HepG2 (cell line): ENCODE measurements around the gene OSGIN1. TPM values are rescaled to one million over a fixed set of nuclear protein-coding genes. Genes with fewer than 3 reads are reported as not detected.

Source experiments
- ARID2 ChIP-seq: sonication (generic); formaldehyde crosslinking; IDR thresholded peaks from 2 replicates; pipeline ENCODE4 v1.8.1; 2022; ENCODE audit warnings: mild to moderate bottlenecking, missing genetic modification reagents, borderline replicate concordance
- BHLHE40 ChIP-seq: IDR thresholded peaks from 2 replicates; pipeline ENCODE4 v1.6.1; 2011; ENCODE audit warnings: low read length, improper control_type of control experiment
- FOXK1 ChIP-seq: sonication (generic); formaldehyde crosslinking; IDR thresholded peaks from 2 replicates; pipeline ENCODE4 v1.4.0; 2020; ENCODE audit warnings: low read depth, missing genetic modification reagents, borderline replicate concordance
- HOXA3 ChIP-seq: sonication (generic); formaldehyde crosslinking; IDR thresholded peaks from 2 replicates; pipeline ENCODE4 v1.5.0; 2020; ENCODE audit warnings: missing genetic modification reagents
- polyA plus RNA-seq, 8 experiments: library from polyadenylated mRNA; depleted of rRNA in 3 of 8; stranded (reverse) in 7 of 8; unstranded in 1 of 8; fragments of >200 nt; fragmentation: Illumina TruSeq in 4 of 8; extraction: Trizol in 4 of 8; gene quantifications; 2 replicates each; pipeline versions ENCODE4 v1.2.1 to v1.2.3, GENCODE V29; 2011 to 2016; ENCODE audit warnings: low read depth in 4 of 8, missing spikeins in 1 of 8, mixed read lengths in 1 of 8; ENCODE audit not compliant: insufficient read depth in 1 of 8
- total RNA-seq, 5 experiments: library from RNA; depleted of rRNA; stranded (reverse); fragments of >200 nt; fragmentation: Illumina TruSeq; extraction: Trizol; gene quantifications; 2 replicates each; pipeline ENCODE4 v1.2.3, GENCODE V29; 2016; ENCODE audit warnings: low read depth in 1 of 5
- TF ChIP-seq, protein P1 (sequence below): fragments of 450-650 bp; IDR thresholded peaks from 2 replicates; pipeline ENCODE4 v1.6.1; 2016
- TF ChIP-seq, protein P2 (sequence below): sonication (generic); formaldehyde crosslinking; IDR thresholded peaks from 2 replicates; pipeline ENCODE4 v1.8.0; 2022; ENCODE audit warnings: mild to moderate bottlenecking, missing genetic modification reagents, borderline replicate concordance
- TF ChIP-seq, protein P3 (sequence below): IDR thresholded peaks from 2 replicates; pipeline ENCODE4 v1.6.1; 2016; ENCODE audit warnings: low read depth, missing genetic modification reagents, missing compliant biosample characterization
- TF ChIP-seq, protein P4 (sequence below): sonication (generic); formaldehyde crosslinking; IDR thresholded peaks from 2 replicates; pipeline ENCODE4 v1.4.0; 2020; ENCODE audit warnings: mild to moderate bottlenecking, missing genetic modification reagents

OSGIN1 gene
- total and polyA plus RNA-seq, 2 of the 13 experiments (the other 11 are each of a cell fraction or from before 2014, with no cell fraction given): 20.5 to 27.1 TPM

DNA sequence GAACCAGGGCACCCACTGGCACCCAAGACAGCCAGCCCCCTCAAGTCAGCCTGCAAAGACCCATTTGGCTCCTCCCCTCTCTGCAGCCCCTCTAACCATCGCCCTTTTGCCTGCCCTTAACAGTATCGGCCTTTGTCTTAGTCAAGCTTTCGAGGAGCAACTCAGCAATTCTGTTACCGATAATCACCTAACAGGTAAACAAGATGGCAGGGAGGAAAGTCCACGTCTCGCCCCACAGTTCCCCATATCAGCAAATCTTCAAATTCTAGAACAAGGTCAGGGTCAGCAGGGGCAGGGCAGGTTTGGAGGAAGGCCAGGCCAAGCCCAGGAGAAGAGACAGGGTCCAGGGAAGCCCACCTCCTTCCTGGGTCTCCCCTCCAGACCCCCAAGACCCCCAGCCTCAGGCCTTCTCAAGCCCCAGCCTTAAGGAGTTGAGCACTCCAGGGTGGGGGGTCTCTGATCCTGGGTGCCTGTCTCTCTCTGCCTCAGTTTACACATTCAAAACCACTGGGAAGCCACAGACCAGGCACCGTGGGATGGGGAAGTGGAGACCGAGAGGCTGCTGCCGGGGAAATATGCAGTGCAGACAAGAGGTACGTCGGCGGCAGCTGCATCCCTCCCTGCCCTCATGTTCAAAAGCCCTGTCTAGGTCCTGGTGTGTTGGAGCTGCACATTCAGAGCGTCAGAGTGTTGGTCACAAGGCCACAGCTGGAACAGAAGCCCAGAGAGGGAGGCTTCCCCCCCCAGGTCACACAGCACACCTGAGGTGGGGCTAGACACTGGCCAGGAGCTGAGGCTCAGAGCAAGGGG lies 3.9 kb upstream of the OSGIN1 start (continued):
- TF ChIP-seq FOXK1 (CRISPR knock-in tag): peak; percentile 95; the same call in 1 of the 2 replicates
- TF ChIP-seq BHLHE40: no peak
- TF ChIP-seq, protein P1, sequence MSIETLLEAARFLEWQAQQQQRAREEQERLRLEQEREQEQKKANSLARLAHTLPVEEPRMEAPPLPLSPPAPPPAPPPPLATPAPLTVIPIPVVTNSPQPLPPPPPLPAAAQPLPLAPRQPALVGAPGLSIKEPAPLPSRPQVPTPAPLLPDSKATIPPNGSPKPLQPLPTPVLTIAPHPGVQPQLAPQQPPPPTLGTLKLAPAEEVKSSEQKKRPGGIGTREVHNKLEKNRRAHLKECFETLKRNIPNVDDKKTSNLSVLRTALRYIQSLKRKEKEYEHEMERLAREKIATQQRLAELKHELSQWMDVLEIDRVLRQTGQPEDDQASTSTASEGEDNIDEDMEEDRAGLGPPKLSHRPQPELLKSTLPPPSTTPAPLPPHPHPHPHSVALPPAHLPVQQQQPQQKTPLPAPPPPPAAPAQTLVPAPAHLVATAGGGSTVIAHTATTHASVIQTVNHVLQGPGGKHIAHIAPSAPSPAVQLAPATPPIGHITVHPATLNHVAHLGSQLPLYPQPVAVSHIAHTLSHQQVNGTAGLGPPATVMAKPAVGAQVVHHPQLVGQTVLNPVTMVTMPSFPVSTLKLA: no peak
- peak; percentile 64 for TF ChIP-seq HOXA3
- TF ChIP-seq, protein P2, sequence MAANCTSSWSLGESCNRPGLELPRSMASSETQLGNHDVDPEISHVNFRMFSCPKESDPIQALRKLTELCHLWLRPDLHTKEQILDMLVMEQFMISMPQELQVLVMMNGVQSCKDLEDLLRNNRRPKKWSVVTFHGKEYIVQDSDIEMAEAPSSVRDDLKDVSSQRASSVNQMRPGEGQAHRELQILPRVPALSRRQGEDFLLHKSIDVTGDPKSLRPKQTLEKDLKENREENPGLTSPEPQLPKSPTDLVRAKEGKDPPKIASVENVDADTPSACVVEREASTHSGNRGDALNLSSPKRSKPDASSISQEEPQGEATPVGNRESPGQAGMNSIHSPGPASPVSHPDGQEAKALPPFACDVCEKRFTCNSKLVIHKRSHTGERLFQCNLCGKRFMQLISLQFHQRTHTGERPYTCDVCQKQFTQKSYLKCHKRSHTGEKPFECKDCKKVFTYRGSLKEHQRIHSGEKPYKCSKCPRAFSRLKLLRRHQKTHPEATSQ: 0 out of 2 replicates have a peak, but pooled peaks have one; percentile 67
- TF ChIP-seq, protein P3, sequence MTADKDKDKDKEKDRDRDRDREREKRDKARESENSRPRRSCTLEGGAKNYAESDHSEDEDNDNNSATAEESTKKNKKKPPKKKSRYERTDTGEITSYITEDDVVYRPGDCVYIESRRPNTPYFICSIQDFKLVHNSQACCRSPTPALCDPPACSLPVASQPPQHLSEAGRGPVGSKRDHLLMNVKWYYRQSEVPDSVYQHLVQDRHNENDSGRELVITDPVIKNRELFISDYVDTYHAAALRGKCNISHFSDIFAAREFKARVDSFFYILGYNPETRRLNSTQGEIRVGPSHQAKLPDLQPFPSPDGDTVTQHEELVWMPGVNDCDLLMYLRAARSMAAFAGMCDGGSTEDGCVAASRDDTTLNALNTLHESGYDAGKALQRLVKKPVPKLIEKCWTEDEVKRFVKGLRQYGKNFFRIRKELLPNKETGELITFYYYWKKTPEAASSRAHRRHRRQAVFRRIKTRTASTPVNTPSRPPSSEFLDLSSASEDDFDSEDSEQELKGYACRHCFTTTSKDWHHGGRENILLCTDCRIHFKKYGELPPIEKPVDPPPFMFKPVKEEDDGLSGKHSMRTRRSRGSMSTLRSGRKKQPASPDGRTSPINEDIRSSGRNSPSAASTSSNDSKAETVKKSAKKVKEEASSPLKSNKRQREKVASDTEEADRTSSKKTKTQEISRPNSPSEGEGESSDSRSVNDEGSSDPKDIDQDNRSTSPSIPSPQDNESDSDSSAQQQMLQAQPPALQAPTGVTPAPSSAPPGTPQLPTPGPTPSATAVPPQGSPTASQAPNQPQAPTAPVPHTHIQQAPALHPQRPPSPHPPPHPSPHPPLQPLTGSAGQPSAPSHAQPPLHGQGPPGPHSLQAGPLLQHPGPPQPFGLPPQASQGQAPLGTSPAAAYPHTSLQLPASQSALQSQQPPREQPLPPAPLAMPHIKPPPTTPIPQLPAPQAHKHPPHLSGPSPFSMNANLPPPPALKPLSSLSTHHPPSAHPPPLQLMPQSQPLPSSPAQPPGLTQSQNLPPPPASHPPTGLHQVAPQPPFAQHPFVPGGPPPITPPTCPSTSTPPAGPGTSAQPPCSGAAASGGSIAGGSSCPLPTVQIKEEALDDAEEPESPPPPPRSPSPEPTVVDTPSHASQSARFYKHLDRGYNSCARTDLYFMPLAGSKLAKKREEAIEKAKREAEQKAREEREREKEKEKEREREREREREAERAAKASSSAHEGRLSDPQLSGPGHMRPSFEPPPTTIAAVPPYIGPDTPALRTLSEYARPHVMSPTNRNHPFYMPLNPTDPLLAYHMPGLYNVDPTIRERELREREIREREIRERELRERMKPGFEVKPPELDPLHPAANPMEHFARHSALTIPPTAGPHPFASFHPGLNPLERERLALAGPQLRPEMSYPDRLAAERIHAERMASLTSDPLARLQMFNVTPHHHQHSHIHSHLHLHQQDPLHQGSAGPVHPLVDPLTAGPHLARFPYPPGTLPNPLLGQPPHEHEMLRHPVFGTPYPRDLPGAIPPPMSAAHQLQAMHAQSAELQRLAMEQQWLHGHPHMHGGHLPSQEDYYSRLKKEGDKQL: peak; percentile 75; the same call in 1 of the 2 replicates
- TF ChIP-seq, protein P4, sequence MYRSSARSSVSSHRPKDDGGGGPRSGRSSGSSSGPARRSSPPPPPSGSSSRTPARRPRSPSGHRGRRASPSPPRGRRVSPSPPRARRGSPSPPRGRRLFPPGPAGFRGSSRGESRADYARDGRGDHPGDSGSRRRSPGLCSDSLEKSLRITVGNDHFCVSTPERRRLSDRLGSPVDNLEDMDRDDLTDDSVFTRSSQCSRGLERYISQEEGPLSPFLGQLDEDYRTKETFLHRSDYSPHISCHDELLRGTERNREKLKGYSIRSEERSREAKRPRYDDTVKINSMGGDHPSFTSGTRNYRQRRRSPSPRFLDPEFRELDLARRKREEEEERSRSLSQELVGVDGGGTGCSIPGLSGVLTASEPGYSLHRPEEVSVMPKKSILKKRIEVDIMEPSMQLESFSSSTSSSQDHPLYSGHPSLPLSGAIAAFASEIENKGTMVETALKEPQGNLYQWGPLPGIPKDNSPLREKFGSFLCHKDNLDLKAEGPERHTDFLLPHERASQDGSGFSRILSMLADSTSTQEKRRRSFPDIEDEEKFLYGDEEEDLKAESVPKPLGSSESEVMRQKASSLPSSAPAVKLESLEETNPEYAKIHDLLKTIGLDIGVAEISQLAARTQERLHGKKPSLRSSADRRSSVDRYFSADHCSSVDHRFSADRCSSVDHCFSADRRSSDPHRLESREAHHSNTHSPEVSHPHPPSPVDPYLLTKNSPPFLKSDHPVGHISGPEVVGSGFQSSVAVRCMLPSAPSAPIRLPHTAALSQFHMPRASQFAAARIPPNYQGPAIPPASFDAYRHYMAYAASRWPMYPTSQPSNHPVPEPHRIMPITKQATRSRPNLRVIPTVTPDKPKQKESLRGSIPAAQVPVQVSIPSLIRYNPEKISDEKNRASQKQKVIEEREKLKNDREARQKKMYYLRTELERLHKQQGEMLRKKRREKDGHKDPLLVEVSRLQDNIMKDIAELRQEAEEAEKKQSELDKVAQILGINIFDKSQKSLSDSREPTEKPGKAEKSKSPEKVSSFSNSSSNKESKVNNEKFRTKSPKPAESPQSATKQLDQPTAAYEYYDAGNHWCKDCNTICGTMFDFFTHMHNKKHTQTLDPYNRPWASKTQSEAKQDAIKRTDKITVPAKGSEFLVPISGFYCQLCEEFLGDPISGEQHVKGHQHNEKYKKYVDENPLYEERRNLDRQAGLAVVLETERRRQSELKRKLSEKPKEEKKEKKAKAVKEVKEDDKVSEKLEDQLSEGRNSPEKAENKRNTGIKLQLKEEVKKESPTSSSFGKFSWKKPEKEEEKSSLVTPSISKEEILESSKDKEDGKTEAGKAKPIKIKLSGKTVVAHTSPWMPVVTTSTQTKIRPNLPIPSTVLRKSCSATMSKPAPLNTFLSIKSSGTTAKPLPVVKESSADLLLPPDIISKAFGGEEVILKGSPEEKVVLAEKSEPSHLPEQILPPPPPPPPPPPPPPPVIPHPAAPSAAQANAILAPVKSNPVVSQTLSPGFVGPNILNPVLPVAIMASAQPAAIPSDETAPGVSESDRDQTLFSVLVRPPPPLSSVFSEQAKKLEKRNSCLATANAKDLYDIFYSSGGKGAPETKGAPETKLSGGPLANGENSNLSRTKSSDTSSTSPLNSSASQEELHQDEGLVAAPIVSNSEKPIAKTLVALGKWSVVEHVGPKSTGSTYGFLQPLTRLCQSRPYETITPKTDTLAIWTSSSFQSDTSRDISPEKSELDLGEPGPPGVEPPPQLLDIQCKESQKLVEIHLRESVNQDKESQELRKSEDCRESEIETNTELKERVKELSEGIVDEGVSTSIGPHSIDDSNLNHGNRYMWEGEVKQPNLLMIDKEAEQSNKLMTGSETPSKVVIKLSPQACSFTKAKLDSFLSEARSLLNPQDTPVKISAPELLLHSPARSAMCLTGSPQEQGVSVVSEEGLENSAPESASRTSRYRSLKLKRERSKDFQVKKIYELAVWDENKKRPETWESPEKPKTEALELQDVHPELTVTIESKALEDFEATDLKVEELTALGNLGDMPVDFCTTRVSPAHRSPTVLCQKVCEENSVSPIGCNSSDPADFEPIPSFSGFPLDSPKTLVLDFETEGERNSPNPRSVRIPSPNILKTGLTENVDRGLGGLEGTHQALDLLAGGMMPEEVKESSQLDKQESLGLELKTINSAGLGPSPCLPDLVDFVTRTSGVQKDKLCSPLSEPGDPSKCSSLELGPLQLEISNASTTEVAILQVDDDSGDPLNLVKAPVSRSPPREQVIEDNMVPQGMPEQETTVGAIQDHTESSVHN (CRISPR knock-in tag): no peak; the same call in 1 of the 2 replicates
- no peak for TF ChIP-seq ARID2 (CRISPR knock-in tag)
